K562 (cell line): ENCODE results near the gene CEBPE. TPM values are rescaled to one million over a fixed set of nuclear protein-coding genes. Genes with fewer than 3 reads are reported as not detected.

Source experiments
- ARNT ChIP-seq, 2 experiments: fragments of 450-650 bp; IDR thresholded peaks; 2 replicates each; pipeline ENCODE4 v1.6.1; 2016; ENCODE audit warnings: mild to moderate bottlenecking in 1 of 2
- BRD4 ChIP-seq: fragments of 200-600 bp; sonication (generic); IDR thresholded peaks from 2 replicates; pipeline ENCODE4 v1.6.1; 2017; ENCODE audit warnings: inconsistent platforms
- FOS ChIP-seq: IDR thresholded peaks from 3 replicates; pipeline ENCODE4 v1.6.1; 2011; ENCODE audit not compliant: insufficient read length; ENCODE audit errors: extremely low read depth
- FOXJ3 ChIP-seq: sonication (generic); formaldehyde crosslinking; IDR thresholded peaks from 2 replicates; pipeline ENCODE4 v1.4.0; 2020; ENCODE audit warnings: mild to moderate bottlenecking, missing genetic modification reagents
- KLF16 ChIP-seq: IDR thresholded peaks from 2 replicates; pipeline ENCODE4 v1.6.1; 2016; ENCODE audit warnings: antibody characterized with exemption
- MAZ ChIP-seq, 2 experiments: fragments of 450-650 bp in 1 of 2; sonication (generic) in 1 of 2; formaldehyde crosslinking; IDR thresholded peaks in 1 of 2; conservative IDR thresholded peaks in 1 of 2; 2 replicates each; pipeline versions ENCODE4 v1.4.0 to v1.5.0; 2020; ENCODE audit warnings: mild to moderate bottlenecking in 1 of 2, missing genetic modification reagents in 1 of 2
- NBN ChIP-seq: fragments of 450-650 bp; IDR thresholded peaks from 2 replicates; pipeline ENCODE4 v1.6.1; 2016; ENCODE audit warnings: low read depth, mild to moderate bottlenecking
- NFATC3 ChIP-seq: fragments of 450-650 bp; IDR thresholded peaks from 2 replicates; pipeline ENCODE4 v1.6.1; 2017; ENCODE audit warnings: mild to moderate bottlenecking
- PML ChIP-seq: IDR thresholded peaks from 2 replicates; pipeline ENCODE4 v1.6.1; 2012; ENCODE audit warnings: low read length, inconsistent platforms
- STAT5A ChIP-seq: IDR thresholded peaks from 2 replicates; pipeline ENCODE4 v1.6.1; 2012; ENCODE audit warnings: low read length, inconsistent platforms, borderline replicate concordance
- TBL1XR1 ChIP-seq, 2 experiments: IDR thresholded peaks; 2 replicates each; pipeline ENCODE4 v1.6.1; 2012; ENCODE audit warnings: improper control_type of control experiment in 2 of 2, low read length in 2 of 2, mild to moderate bottlenecking in 1 of 2
- TFAP4 ChIP-seq: sonication (generic); formaldehyde crosslinking; IDR thresholded peaks from 2 replicates; pipeline ENCODE4 v1.8.0; 2022; ENCODE audit warnings: missing genetic modification reagents, mild to moderate bottlenecking, moderate library complexity, borderline replicate concordance
- TOE1 ChIP-seq, 2 experiments: fragments of 450-650 bp in 1 of 2; sonication (generic) in 1 of 2; formaldehyde crosslinking in 1 of 2; IDR thresholded peaks; 2 replicates each; pipeline versions ENCODE4 v1.7.1 to v1.8.0; 2016 to 2022; ENCODE audit warnings: borderline replicate concordance in 2 of 2, mild to moderate bottlenecking in 2 of 2, antibody characterized with exemption in 1 of 2, inconsistent platforms in 1 of 2, low read depth in 1 of 2, missing genetic modification reagents in 1 of 2, moderate library complexity in 1 of 2
- TRIM28 ChIP-seq: fragments of 450-650 bp; IDR thresholded peaks from 2 replicates; pipeline ENCODE4 v1.6.1; 2017
- ZNF282 ChIP-seq: sonication (generic); formaldehyde crosslinking; IDR thresholded peaks from 2 replicates; pipeline ENCODE4 v1.8.1; 2023; ENCODE audit warnings: missing genetic modification reagents
- ZNF77 ChIP-seq: fragments of 250-450 bp; sonication (Bioruptor Pico); IDR thresholded peaks from 2 replicates; pipeline ENCODE4 v1.5.0; 2020
- polyA plus RNA-seq, 8 experiments: library from polyadenylated mRNA; depleted of rRNA in 4 of 8; stranded (reverse) in 5 of 8; unstranded in 3 of 8; fragments of >200 nt; fragmentation: Nextera tagmentation in 2 of 8; fragmentation: Illumina TruSeq in 1 of 8; extraction: Ambion mirVana in 2 of 8; extraction: Trizol in 1 of 8; gene quantifications; 2 replicates each; pipeline versions ENCODE4 v1.2.1 to v1.2.3, GENCODE V29; 2011 to 2014; ENCODE audit warnings: inconsistent platforms in 1 of 8, missing spikeins in 1 of 8
- total RNA-seq, 7 experiments: library from RNA; depleted of rRNA in 6 of 7; stranded (reverse); fragments of >200 nt in 6 of 7; fragmentation: Illumina TruSeq in 2 of 7; extraction: Trizol in 2 of 7; gene quantifications; 2 replicates each; pipeline versions ENCODE4 v1.2.1 to v1.2.3, GENCODE V29; 2011 to 2021; ENCODE audit warnings: low replicate concordance in 1 of 7
- TF ChIP-seq, protein P1 (sequence below): fragments of 450-650 bp; IDR thresholded peaks from 2 replicates; pipeline ENCODE4 v1.6.1; 2016; ENCODE audit warnings: mild to moderate bottlenecking, moderate library complexity

The CEBPE gene
- total and polyA plus RNA-seq, 9 of the 15 experiments (the other 6 are each of a cell fraction or from before 2014, with no cell fraction given) = 0.09 to 0.15 (median 0.13) TPM; not detected in 6

DNA sequence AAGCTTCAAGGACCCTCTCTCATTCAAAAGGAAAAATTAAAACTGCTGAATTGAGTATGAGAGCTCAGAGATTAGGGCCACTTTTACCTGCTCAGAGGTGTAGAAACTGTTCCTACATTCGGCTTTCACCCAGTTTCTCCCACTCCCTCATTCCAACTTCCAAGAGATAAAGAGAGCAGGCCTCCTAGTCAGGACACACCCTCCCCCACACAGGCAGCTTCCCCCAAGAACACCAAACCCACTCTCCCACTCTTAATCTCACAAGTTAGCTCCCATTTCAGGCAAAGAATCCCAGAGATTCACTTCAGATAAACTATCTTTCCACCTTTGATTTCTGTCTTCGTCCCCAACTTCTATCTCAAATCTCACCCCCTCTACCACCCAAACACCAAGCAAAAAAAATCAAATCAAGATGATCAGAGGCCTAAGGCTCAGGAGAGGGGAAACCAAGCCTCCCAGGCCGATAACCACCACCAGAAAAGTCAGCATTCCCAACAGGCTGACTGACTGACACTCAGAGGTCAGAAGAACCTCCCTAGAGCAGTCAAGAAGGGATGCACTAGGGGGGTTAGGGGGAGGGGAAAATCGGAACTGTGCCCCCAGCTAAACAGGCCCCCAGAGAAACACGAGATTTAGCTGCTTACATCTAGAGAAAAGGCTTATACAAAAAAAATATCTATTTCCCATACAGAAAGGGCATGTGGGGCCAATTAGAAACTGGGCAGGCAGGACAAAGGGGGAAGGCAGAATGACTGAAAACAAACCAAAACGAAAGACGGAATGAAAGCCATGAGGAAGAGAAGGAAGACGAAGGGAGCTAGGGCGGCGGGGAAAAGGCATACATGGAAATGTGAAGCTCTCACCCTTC is 48.6 kb downstream of the CEBPE start (continued):
- TF ChIP-seq, protein P1, sequence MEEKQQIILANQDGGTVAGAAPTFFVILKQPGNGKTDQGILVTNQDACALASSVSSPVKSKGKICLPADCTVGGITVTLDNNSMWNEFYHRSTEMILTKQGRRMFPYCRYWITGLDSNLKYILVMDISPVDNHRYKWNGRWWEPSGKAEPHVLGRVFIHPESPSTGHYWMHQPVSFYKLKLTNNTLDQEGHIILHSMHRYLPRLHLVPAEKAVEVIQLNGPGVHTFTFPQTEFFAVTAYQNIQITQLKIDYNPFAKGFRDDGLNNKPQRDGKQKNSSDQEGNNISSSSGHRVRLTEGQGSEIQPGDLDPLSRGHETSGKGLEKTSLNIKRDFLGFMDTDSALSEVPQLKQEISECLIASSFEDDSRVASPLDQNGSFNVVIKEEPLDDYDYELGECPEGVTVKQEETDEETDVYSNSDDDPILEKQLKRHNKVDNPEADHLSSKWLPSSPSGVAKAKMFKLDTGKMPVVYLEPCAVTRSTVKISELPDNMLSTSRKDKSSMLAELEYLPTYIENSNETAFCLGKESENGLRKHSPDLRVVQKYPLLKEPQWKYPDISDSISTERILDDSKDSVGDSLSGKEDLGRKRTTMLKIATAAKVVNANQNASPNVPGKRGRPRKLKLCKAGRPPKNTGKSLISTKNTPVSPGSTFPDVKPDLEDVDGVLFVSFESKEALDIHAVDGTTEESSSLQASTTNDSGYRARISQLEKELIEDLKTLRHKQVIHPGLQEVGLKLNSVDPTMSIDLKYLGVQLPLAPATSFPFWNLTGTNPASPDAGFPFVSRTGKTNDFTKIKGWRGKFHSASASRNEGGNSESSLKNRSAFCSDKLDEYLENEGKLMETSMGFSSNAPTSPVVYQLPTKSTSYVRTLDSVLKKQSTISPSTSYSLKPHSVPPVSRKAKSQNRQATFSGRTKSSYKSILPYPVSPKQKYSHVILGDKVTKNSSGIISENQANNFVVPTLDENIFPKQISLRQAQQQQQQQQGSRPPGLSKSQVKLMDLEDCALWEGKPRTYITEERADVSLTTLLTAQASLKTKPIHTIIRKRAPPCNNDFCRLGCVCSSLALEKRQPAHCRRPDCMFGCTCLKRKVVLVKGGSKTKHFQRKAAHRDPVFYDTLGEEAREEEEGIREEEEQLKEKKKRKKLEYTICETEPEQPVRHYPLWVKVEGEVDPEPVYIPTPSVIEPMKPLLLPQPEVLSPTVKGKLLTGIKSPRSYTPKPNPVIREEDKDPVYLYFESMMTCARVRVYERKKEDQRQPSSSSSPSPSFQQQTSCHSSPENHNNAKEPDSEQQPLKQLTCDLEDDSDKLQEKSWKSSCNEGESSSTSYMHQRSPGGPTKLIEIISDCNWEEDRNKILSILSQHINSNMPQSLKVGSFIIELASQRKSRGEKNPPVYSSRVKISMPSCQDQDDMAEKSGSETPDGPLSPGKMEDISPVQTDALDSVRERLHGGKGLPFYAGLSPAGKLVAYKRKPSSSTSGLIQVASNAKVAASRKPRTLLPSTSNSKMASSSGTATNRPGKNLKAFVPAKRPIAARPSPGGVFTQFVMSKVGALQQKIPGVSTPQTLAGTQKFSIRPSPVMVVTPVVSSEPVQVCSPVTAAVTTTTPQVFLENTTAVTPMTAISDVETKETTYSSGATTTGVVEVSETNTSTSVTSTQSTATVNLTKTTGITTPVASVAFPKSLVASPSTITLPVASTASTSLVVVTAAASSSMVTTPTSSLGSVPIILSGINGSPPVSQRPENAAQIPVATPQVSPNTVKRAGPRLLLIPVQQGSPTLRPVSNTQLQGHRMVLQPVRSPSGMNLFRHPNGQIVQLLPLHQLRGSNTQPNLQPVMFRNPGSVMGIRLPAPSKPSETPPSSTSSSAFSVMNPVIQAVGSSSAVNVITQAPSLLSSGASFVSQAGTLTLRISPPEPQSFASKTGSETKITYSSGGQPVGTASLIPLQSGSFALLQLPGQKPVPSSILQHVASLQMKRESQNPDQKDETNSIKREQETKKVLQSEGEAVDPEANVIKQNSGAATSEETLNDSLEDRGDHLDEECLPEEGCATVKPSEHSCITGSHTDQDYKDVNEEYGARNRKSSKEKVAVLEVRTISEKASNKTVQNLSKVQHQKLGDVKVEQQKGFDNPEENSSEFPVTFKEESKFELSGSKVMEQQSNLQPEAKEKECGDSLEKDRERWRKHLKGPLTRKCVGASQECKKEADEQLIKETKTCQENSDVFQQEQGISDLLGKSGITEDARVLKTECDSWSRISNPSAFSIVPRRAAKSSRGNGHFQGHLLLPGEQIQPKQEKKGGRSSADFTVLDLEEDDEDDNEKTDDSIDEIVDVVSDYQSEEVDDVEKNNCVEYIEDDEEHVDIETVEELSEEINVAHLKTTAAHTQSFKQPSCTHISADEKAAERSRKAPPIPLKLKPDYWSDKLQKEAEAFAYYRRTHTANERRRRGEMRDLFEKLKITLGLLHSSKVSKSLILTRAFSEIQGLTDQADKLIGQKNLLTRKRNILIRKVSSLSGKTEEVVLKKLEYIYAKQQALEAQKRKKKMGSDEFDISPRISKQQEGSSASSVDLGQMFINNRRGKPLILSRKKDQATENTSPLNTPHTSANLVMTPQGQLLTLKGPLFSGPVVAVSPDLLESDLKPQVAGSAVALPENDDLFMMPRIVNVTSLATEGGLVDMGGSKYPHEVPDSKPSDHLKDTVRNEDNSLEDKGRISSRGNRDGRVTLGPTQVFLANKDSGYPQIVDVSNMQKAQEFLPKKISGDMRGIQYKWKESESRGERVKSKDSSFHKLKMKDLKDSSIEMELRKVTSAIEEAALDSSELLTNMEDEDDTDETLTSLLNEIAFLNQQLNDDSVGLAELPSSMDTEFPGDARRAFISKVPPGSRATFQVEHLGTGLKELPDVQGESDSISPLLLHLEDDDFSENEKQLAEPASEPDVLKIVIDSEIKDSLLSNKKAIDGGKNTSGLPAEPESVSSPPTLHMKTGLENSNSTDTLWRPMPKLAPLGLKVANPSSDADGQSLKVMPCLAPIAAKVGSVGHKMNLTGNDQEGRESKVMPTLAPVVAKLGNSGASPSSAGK = 0 out of 2 replicates have a peak, but pooled peaks have one; percentile 12
- TF ChIP-seq PML (no peak), BRD4 (no peak), ZNF77 (no peak), ZNF282 (CRISPR knock-in tag) (no peak), STAT5A (no peak), TFAP4 (CRISPR knock-in tag) (no peak), KLF16 (no peak), ARNT (IDR thresholded peaks at IDR 0.05) (no peak), FOS (no peak), MAZ (CRISPR knock-in tag; conservative IDR thresholded peaks at IDR 0.05 in 1 of 2, IDR thresholded peaks at IDR 0.05 in 1 of 2) (no peak), TRIM28 (no peak), FOXJ3 (no peak), TBL1XR1 (IDR thresholded peaks at IDR 0.05; ENCODE audit: low read length in 2 of 2) (no peak), NBN (no peak), TOE1 (IDR thresholded peaks at IDR 0.05; ENCODE audit: borderline replicate concordance) (no peak), TOE1 (CRISPR knock-in tag; IDR thresholded peaks at IDR 0.05; ENCODE audit: borderline replicate concordance, low read depth) (no peak), NFATC3 (no peak)
